NCI-H446 (cell line): ENCODE data around the gene USH2A.

Experiments used
- DNase-seq, 2 experiments: peaks; one replicate each; lab custom pipeline; 2025; lab: John Stamatoyannopoulos, UW

Gene USH2A

DNA sequence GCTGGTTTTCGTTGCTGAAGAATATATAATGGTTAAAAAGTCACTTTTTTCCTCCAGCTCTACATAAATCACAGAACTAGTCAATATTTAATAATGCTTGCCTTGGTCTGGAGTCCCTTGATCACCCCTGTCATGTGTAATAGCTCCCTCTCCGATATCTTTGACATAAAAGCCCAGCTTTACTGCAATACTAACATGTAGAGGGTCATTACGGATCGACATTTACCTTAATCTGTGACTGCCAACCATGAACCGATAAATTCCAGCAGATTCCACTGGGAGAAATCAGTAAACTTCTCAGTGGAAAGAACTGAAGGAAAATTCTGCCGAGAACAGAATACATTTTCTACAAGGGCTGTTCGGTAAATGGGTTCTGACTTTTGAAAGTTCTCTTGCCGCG is 459.6 kb downstream of the USH2A start:
- no peak for DNase-seq

DNA sequence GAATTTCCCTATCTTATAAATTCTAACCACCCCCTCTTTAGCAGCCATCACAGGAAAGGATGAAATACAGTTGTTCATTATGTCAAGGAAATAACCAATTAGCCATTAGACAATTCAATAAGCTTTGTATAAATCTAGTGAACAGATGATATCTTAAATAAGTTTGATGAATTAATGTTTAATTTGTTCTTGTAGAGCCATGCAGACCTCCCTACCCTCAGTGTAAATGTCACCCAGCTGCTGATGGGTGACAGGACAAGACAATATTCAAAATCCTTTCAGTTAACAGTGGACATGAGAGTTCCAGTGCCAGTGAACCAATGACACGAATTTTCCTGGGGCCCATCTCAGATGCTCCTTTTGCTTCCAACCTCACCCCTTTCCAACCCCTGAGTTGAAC is 460.2 kb downstream of the USH2A start:
- DNase-seq = no peak

DNA sequence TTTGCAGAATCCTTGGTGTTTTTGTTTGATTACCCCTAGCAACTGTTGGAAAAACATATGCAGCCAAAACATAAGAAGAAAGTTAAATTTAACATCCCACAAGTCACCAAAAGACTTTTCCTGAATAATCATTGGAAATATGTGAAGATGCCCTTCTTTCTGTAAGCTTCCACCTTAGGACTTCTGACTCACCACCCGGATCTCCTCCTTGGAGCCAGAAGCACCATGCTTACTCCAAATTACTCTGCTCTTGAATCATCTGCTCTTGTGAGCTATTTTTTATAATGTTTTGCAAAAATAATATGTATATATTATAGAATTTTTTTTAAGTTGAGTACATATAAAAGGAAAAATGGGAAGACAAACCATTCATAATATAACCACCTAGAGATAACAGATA is 464.4 kb downstream of the USH2A start:
- DNase-seq = no peak

DNA sequence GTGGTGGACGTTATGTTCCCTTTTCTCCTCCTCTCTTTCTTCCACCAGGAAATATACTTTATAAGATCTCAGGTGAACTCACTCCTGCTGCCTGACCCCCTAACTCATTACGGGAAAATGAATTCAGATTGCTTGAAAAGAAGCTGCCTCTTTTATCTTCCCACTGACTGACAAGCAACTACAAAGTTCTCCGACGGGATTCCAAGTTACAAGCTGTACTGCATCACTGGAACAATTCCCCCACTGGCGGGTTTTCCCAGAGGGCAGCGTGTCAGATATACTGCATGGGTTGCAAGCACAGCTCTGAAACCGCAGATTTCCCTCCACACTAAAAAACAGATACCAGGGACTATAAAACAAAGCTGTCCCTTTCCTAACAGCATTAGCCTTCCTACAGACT is 465.6 kb downstream of the USH2A start:
- DNase-seq = no peak

DNA sequence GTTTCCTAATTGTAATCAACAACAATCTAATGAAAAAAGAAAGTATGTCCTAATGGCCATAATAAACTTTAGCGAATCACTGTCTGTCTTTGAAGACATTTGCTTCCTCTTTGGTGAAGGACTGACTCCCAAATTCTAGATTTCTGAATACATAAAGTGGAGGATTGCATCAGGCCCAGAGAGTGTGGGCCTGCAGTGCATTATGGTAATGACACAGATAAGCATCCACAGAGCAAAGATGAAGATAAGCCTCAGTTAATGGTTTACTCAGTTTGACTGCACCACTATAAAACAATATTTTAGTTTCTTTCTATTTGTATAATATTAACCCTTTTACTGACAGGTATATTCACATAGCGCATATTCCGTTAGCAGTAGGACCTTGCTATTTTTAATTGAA is 490.7 kb downstream of the USH2A start:
- no peak for DNase-seq

DNA sequence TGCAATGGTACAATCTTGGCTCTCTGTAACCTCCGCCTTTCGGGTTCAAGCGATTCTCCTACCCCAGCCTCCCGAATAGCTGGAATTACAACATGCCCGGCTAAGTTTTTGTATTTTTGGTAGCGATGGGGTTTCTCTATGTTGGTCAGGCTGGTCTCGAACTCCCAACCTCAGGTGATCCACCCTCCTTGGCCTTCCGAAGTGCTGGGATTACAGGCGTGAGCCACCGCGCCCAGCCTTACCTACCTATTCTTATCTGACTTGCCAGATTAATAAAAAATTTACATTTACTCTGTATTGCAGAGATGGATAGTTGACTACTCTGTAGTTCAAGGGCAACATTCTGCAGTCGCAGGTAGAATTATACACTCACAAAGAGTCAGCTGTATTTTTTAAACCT is 496.6 kb downstream of the USH2A start:
- no peak for DNase-seq

DNA sequence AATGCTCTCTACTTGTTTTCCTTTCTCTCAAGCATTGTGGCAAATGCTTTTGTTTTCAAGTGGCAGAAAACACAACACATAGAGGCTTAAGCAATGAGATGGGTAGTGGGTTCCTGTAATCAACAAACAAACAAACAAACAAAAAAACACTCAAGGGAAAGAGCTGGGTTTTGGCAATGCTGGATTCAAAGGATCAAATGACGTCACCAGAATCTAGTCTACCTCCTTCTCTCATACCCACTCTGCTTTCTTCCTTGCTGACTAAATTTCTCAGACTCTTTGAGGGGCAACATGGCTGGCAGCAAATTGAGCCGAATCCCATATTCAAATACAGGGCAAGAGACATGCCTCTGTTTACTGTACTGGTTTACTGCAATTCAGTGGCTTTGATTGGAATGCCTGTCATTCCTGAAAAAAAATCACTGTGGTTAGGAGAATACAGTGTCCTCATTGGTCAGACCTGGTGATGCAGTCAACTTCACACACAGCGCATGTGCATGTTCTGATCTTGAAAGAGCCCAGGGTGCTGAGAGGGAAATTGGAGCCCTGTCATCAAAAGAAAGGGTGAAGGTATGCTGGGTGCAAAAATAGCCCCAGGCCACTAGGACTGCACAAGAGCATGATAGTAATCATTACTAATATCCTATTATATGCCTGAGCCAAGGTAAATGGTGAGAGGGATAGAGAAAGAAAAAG is 500.0 kb downstream of the USH2A start:
- DNase-seq = no peak

DNA sequence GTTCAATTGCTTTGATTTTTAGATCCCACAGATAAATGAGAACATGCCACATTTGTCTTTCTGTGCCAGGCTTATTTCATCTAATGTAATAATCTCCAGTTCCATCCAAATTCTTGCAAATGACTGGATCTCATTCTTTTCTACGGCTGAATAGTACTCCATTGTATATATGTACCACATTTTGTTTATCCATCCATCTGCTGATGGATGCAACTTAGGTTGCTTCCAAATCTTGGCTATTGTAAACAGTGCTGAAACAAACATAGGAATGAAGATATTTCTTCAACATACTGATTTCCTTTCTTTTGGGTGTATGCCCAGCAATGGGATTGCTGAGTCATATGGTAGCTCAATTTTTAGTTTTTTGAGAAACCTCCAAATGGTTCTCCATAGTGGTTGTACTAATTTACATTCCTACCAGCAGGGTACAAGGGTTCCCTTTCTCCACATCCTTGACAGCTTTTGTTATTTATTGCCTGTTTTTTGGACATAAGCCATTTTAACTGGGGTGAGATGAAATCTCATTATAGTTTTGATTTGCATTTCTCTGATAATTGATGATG is 511.8 kb downstream of the USH2A start:
- peak; percentile 24 to 74 for DNase-seq

DNA sequence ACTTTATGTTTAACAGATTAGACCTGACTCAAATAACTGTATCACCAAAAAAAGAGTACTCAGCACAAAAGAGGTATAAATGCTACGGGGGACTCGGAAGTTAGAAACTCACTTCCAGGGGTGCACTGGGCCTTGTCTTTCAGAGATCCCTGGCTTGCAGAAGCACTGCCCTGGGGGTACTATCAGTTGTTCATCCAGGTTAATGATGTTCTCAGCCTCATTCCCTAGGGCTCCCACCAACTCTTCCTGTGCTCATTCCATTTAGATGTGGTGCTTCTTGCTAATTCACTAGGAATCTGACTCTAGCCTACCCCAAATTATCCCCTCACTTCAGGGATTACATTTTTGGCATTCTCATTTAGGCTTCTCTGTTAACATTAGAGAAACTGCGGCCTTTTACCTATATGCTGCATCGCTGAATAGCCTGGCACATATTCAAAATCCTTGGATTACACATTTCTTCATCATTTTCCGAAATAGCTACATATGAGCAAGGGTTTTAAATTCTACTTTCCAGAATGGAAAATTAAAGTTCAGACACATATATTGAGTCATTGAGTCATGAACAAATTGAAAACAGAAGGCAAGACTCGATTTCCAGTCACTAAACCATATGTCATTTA is 517.6 kb downstream of the USH2A start:
- no peak for DNase-seq

DNA sequence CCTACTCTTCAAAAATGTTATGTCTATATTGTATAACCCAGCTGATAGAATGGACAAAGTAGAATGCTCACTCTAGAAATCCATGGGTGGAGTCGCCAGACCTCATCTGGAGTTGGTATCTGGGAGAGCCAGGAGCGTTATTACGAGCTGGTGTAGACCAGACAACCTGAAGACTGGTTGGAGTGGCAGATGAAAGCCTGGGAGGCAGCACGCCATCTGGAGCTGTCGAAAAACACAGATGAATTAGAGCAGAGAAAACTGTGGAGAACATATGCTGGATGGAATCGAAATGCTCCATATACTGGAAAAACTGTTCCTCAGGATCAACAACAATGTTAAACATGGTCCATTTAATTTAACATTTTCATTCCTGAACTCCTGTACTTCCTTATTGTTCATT is 522.6 kb downstream of the USH2A start:
- peak; percentile 35 to 70 for DNase-seq

DNA sequence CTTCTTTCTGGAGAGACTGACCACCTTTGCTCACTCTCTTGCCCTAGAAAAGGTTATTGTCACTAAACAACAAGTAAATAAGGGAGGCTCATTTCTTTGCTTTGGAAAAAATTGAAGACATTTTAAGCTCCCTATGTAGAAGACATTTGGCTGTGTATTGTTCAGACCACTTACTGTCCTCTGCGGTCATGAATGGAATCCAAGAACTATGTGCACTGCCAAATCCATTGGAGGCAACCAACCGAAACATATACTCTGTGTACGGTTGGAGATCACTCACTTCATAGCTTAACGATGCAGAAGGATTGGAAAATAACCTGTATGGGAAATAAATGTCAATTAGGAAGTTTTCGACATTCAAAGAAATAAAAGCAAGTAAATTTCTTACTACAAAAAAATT is 523.3 kb downstream of the USH2A start:
- DNase-seq = peak; percentile 49 to 73

DNA sequence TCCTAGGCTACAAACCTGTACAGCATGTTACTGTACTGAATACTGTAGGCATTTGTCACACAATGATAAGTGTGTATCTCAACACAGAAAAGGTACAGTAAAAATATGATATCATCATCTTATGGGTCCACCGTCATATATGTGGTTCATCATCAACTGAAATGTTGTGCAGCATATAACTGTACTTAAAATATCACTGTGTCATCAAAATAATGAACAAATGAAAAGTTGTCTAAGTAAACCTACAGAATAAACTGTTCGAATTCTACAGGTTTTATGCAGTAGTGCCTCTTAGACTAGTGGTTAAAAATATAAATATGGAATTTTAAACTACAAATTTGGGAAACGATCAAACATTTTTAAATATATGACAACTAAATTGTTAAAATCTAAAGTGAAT is 527.4 kb downstream of the USH2A start:
- DNase-seq = no peak

DNA sequence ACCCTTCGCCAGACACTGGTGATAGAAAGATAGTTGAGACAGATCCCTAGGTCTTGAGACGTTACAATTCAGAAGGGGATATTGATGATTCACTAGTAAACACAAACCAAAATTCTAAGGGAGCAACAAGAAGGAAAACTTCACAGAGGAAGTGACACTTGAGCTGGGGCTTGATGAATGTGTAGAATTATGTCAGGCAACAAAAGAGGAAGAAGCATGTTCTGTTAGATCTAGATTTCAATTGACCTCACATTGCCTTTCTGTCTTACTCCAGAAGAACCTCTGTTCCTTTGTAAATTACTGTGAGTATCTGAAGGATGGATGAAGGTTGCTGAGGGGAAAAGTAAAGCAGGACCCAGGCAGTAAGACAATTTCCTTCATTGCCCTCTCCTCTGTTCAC is 528.0 kb downstream of the USH2A start:
- DNase-seq = no peak

DNA sequence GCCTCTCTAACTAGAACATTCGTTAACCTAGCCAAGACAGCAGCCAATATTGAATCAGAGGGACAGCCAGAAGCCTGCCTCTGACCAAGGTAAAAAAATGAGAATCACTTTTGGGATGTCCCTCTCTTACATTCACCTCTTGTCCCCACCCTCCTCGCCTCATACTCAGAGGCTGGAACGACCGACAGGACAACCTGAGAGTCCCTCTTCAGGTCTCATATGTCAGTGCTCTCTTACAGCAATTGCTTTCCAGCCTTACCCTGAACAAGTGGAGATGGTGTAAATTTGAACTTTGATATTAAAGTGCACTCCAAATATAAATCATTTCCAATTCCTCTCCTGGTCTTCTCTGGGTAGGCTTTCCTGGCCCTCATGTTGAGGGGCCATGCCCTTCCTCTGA is 528.6 kb downstream of the USH2A start:
- no peak for DNase-seq

DNA sequence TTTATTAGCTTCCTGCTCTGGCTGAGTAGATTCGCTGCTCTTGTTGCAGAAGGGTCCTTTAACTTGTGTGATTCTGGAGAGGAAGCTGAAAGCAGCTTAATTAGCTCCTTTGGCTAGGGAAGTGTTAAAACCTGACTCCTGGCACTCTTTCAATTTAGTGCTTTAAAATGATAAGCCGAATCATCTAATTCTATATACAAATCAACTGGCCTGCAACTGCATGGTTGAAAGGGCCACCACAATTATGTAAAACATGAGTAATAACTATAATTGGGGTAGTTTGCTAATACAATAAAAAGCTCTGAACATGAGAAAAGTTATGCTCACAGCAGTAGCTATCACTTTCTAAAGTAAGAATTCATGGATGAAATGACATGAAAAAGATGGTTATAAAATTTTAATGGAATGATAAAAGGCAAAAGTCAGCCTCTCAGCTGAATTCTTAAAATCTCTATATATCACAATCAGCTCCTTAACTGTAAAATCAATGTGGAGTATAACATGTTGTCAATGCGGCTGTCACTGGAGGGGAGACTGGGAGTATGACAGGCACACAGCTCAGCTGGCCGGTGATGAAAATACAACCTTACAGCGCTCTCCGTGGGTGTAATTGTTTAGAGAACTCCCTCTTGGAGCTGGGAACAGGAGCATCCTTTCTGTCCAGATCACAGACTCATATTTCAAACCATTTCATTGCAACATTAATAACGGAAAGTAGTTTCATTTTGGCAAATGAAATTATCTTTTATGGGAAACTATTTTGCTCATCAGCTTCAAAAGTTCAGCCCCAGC is 531.8 kb downstream of the USH2A start:
- no peak for DNase-seq

DNA sequence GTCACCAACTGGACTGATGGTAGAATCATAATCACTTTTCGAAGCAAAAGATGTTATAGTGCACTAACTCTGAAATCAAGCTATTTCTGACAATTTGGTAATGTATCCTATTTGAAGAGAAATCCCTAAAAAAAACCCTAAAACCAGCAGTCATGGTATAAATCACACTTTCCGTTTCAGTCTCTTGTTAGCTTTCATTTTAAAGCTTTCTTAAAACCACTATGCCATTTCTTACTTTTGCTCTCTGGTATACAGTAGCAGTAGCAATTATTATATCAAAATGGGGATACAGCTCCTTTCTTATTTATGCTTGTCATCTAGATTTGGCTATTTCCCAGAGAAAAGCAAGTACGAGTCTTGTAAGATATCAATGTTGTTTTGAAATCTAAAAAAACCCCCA is 532.8 kb downstream of the USH2A start:
- DNase-seq = no peak

DNA sequence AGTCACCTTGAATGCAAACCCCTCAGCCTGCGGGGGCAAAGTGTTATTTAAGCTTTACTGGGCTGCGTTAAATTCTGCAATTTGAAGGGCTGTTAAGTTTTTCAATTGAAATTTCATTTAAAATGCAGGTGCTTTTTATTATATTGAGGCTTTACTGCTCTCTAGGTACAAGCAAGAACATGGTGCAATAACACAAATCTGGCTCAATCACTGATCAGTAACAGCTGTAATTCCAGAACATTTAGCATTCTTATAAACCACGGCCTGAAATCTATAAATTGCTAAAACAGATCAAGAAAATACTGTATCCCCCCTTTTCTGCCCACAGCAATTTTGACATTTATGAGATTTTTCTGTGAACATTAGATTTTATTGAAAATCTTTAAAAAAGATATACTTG is 533.4 kb downstream of the USH2A start:
- no peak for DNase-seq

DNA sequence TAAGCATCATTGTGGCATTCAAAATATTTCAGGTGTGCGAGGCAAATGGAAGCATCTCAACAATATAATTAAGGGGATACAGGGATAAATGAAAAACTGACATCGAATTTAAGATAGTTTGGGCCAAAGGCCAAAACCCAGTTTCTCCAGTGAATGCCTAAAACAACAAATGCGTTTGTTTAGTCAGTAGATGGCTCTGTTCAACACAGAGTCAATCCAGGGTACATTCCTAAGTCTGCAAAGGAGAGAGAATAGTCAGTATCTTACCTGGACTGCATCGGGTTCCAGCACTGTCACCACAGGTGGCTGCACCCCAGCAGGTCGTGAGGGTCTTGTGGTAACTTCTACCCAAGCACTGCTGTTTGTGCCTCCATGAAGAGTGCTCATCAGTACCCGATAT is 535.1 kb downstream of the USH2A start:
- peak in 1 of 2 experiments; percentile 36 for DNase-seq

DNA sequence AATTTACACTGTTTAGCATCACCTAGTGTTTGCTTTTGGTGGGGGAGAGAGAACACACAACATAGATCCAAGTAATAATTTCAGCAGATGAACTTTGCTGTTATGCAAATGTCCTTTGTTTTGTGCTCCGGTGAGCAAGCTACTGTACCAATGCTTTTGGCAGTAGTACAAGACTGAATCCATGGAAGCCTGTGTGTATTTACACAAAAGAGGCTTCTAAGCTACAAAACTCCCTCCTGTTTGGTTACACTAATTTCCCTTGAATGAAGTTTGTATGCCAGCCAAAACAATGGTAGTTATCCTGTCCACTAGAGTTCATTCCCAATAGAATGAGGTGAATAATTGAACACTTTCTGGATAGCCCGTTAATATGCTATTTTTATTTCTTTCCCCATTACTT is 535.6 kb downstream of the USH2A start:
- DNase-seq = peak in 1 of 2 experiments; percentile 35

DNA sequence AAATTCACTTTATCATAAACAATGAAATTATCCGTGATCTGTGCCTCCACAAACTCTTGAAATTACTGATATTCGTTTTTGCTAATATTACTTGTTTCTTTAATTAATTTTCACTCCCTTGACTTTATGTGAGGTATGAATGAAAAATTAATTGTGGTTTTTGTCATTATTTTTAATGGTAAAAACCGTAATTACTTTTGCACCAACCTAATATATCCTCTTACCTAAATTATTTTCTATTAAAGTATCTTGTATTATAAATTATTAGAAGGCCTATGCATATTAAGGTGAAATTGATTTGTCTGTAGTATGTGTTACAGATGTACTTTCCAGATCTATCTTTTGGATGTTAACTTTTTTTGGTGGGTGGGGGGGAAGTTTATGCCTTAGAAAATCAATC is 540.2 kb downstream of the USH2A start:
- no peak for DNase-seq

DNA sequence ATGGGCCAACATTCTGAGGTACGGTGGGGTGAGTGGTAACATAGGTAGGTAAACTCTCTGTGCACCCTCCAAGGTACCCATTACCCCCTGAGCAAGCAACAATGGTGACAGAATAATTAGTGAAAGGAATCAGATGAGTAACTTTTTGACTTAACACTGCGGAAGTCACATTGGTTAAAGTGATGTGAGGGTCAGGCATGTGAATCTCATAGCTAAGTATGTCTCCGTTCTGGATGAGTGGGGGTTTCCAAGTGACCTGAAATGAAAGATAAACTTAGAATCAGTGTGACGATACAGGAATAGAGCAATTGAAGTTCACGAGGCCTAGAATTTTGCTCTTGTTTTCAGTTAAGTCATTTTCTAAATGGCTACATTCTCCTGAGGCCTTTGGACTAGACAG is 544.4 kb downstream of the USH2A start:
- no peak for DNase-seq

DNA sequence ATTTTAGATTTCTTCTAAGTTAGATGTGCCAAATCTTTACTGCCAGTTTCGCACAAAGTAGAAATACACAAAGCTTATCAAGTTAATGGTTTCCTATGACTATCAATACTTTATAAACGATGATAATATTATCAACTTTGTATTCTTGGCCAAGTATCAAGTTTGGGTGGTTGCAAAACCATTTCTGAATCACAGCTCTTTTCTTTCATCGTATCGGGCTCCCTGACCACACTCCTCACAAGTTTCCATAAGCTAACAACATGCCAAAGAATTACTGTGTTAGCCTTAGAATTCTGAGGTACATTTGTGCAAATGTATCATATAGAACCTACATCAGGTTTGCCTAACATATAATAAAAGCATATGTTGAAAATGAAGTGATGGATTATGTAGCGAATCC is 545.1 kb downstream of the USH2A start:
- no peak for DNase-seq

DNA sequence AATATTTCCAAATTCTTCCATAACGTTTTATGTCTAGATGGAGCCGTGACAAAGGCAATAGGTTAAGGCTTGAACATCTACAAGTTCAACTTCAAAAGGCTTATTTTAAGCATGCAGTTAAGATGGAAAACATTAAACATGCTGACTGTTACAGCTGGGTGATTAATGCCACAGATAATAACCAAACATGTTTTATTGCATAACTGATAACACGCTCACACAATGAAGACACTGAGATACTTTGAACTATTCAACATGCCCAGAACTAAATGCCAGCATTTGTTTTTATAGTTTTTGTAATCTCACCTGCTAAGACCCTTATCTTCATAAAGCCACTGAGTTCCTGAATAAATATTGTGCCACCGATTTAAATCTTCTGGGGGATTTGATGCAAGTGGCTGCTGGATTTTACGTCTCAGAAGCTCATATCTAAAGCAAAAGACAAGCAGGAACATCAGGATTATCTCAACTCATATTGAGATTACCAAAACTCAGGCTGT is 545.7 kb downstream of the USH2A start:
- DNase-seq = no peak
